GM12865 (cell line): ENCODE data around the gene PF4V1.

Experiments used
- DNase-seq: peaks from one replicate; pipeline ENCODE4 v3.0.0; 2010; ENCODE audit warnings: low read depth
- H3K4me3 ChIP-seq: 2 replicates; pipeline ENCODE4 v1.5.1; 2011; ENCODE audit warnings: mild to moderate bottlenecking, low read depth, low read length, control low read depth
- CTCF ChIP-seq: IDR thresholded peaks from 2 replicates; pipeline ENCODE4 v1.5.1; 2011; ENCODE audit warnings: low read length, control low read depth, low read depth, inconsistent platforms; ENCODE audit not compliant: insufficient read depth; ENCODE audit errors: missing control alignments

Gene PF4V1

GRCh38 chr4:73901031-73901430, 47.9 kb downstream of the PF4V1 start:
- TF ChIP-seq CTCF, result no peak
- H3K4me3 ChIP-seq, result no peak overlapping the region
- no peak for DNase-seq

- TF ChIP-seq CTCF, result no peak
- DNase-seq, result no peak
- no peak overlapping the region for H3K4me3 ChIP-seq
Observed at GRCh38 chr4:73902038-73902637, 49.0 kb downstream of the PF4V1 start.

- no peak for TF ChIP-seq CTCF
- no peak for DNase-seq
- H3K4me3 ChIP-seq, result no peak overlapping the region
Observed at GRCh38 chr4:73902817-73903547, 49.9 kb downstream of the PF4V1 start.
